Right kidney (tissue), 1 donor: ENCODE data around the gene TERB2.
"Not testable (repeated sequence)": the region's sequence is repeated elsewhere in the genome, so short reads cannot be mapped to it uniquely, and the experiment has no call there.

ENCODE experiments used
- DNase-seq: peaks from one replicate; pipeline ENCODE4 v3.0.0-alpha.2; 2016

TERB2 gene

GRCh38 chr15:45003731-45004410 is 47.4 kb downstream of the TERB2 start:
- DNase-seq, result not testable (repeated sequence)

DNA sequence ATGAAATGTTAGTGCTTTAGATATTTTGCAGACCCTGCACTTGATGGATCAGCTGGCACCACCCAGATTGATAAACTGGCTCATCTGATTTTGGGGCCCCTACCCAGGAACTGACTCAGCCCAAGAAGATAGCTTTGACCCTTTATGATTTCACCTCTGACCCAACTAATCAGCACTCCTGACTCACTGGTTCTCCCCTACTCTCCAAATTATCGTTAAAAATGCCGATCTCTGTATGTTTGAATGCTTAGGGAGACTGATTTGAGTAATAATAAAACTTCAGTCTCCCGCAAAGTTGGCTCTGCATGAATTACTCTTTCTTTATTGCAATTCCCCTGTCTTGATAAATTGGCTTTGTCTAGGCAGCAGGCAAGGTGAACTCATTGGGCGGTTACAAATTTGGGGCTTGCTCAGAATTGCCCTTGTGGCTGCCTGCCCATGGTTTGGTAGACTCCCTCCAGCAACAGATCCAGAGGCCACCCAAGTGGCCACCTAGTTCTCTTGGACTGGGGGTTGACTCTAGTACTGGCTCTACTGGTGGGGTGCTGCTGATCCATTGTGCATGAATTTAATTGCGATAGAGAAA is 48.2 kb downstream of the TERB2 start:
- not testable (repeated sequence) for DNase-seq

- no peak for DNase-seq
Observed at GRCh38 chr15:45009046-45009445, 52.6 kb downstream of the TERB2 start.

- DNase-seq, result not testable (repeated sequence)
Observed at GRCh38 chr15:45015114-45015513, 58.6 kb downstream of the TERB2 start.

DNA sequence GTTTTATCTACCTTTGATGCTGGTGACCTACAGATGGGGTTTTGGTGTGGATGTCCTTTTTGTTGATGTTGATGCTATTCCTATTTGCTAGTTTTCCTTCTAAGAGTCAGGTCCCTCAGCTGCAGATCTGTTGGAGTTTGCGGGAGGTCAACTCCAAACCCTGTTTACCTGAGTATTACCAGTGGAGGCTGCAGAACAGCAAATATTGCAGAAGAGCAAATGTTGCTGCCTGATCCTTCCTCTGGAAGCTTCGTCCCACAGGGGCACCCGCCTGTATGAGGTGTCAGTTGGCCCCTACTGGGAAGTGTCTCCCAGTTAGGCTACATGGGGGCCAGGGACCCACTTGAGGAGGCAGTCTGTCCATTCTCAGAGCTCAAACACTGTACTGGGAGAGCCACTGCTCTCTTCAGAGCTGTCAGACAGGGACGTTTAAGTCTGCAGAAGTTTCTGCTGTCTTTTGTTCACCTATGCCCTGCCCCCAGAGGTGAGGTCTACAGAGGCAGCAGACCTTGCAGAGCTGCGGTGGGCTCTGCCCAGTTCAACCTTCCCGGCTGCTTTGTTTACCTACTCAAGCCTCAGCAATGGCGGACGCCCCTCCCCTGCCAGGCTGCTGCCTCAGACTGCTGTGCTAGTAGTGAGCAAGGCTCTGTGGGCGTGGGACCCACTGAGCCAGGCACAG is 63.9 kb downstream of the TERB2 start:
- not testable (repeated sequence) for DNase-seq

GRCh38 chr15:45020901-45021259 is 64.4 kb downstream of the TERB2 start:
- not testable (repeated sequence) for DNase-seq

- no peak for DNase-seq
Observed at GRCh38 chr15:45021348-45021747, 64.9 kb downstream of the TERB2 start.

GRCh38 chr15:45022871-45023658 is 66.6 kb downstream of the TERB2 start, which contains the start of gene SORD:
Gene SORD (plus strand): TSS chr15:45023195. CDS start chr15:45023284, 89 bp downstream.
- DNase-seq, result peak; percentile 91

DNA sequence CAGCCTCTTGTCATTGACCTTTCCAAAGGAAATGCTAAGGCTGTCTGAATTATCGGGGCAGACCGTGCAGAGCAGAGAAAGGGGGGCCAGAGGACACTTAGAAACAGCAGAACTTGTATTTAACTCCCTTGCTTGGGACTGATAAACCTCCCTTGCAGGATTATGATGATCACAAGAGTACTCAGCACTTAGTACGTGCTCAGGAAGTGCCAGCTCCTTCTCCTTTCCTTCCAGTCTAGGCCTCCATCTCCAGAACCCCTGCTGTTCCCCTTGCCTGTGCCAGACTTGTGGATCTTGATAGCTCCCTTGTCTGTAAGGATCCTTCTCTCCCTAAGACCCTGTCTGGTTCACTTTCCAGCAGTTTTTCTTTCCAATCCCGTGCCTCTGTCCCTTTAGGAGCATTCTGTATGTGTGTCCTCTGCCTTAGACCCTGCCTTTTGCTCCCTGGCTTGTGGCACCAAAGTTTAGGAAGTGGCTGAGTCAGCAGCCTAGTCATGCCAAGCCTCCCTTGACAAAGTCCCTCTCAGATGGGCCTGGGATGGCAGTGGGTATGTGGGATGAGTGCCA is 67.3 kb downstream of the TERB2 start:
- DNase-seq, result no peak

GRCh38 chr15:45024649-45025048 is 68.2 kb downstream of the TERB2 start:
- DNase-seq, result not testable (repeated sequence)

DNA sequence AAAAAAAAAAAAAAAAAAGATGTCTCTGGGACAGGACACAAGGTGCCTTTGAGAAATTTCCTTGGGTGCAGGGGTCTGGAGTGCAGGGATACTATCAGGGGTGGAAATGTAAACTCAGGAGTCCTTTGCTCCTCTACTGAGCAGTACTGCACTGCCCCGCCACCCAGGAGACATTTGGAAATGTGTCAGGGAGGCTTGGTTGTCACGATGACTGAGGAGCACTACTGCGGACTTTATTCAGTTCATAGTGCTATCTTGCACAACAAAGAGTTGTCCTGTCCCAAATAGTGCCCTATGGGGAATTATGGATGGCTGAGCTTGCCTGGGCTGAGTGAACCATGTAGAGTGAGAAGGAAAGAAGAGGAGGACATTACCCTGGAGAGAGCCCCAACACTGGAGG is 69.1 kb downstream of the TERB2 start:
- DNase-seq, result not testable (repeated sequence)

- no peak for DNase-seq
Observed at GRCh38 chr15:45026651-45027190, 70.2 kb downstream of the TERB2 start.

- no peak for DNase-seq
Observed at GRCh38 chr15:45027220-45027619, 70.7 kb downstream of the TERB2 start.
